Testis (tissue), 3 donors: Measurements from ENCODE around the gene OTOG. TPM values are rescaled to one million over a fixed set of nuclear protein-coding genes. Genes with fewer than 3 reads are reported as not detected.

Experiments
- DNase-seq: peaks from one replicate; pipeline ENCODE4 v3.0.0-alpha.2; 2019
- H3K27ac ChIP-seq, 2 donors: fragments of 200-600 bp; sonication (generic); one replicate each; pipeline ENCODE4 v1.5.1; 2019
- H3K27me3 ChIP-seq: fragments of 200-600 bp; sonication (generic); one replicate; pipeline ENCODE4 v1.5.1; 2019
- H3K36me3 ChIP-seq: fragments of 200-600 bp; sonication (generic); one replicate; pipeline ENCODE4 v1.5.1; 2017; ENCODE audit warnings: low read depth; ENCODE audit errors: missing control alignments
- H3K4me1 ChIP-seq: fragments of 200-600 bp; sonication (generic); one replicate; pipeline ENCODE4 v1.5.1; 2019
- H3K4me3 ChIP-seq, 2 donors: fragments of 200-600 bp; sonication (generic); one replicate each; pipeline ENCODE4 v1.5.1; 2017 to 2019
- H3K9me3 ChIP-seq: fragments of 200-600 bp; sonication (generic); one replicate; pipeline ENCODE4 v1.5.1; 2017
- POLR2A ChIP-seq: fragments of 450-650 bp; IDR thresholded peaks from one replicate; pipeline ENCODE4 v1.6.1; 2017; ENCODE audit warnings: antibody characterized with exemption, mild to moderate bottlenecking, moderate library complexity
- WGBS, 2 donors: methylation state at CpG; one replicate each; pipeline ENCODE4 v1.1.5; 2018; 5-methylcytosine and 5-hydroxymethylcytosine counted together
- intact Hi-C: fragments of 100-400 bp; cut with DNase I; formaldehyde crosslinking; loops from one replicate; pipeline ENCODE4 v1.15.1; 2023; ENCODE audit warnings: low total_unique reads
- polyA plus RNA-seq: library from polyadenylated mRNA; stranded (reverse); fragments of 350-450 nt; fragmentation: Illumina TruSeq; extraction: RNeasy Lipid Tissue Mini Kit (QIAGEN cat#74804); gene quantifications from one replicate; pipeline ENCODE4 v1.2.3, GENCODE V29; 2014; ENCODE audit warnings: low read depth, low replicate concordance; ENCODE audit not compliant: insufficient read depth
- total RNA-seq, 2 donors: library from RNA; depleted of rRNA; stranded (reverse); fragments of >200 nt; gene quantifications; one replicate each; pipeline ENCODE4 v1.2.3, GENCODE V29; 2016
- TF ChIP-seq, protein P1 (sequence below), 3 experiments: fragments of 450-650 bp in 2 of 3; fragments of 200-600 bp in 1 of 3; sonication (generic) in 1 of 3; IDR thresholded peaks; one replicate each; pipeline ENCODE4 v1.5.1; 2016 to 2019; ENCODE audit warnings: antibody characterized with exemption in 3 of 3, mild to moderate bottlenecking in 2 of 3, moderate library complexity in 1 of 3

The OTOG gene
- total and polyA plus RNA-seq, 3 donors from 2014 or later, result 2.2 to 4.2 (median 2.9) TPM

- Histone ChIP-seq H3K4me1 (no peaks in the 10 kb centered on the region), H3K27ac (no peak overlapping the region), H3K9me3 (no peaks in the 10 kb centered on the region), H3K27me3 (no peaks in the 10 kb centered on the region), H3K36me3 (no peaks in the 10 kb centered on the region), H3K4me3 (no peak overlapping the region)
- 83 to 89% methylated on average over 12 to 16 of the region's 17 CpGs for WGBS, 2 donors
- TF ChIP-seq POLR2A, result no peak
- TF ChIP-seq, protein P1, sequence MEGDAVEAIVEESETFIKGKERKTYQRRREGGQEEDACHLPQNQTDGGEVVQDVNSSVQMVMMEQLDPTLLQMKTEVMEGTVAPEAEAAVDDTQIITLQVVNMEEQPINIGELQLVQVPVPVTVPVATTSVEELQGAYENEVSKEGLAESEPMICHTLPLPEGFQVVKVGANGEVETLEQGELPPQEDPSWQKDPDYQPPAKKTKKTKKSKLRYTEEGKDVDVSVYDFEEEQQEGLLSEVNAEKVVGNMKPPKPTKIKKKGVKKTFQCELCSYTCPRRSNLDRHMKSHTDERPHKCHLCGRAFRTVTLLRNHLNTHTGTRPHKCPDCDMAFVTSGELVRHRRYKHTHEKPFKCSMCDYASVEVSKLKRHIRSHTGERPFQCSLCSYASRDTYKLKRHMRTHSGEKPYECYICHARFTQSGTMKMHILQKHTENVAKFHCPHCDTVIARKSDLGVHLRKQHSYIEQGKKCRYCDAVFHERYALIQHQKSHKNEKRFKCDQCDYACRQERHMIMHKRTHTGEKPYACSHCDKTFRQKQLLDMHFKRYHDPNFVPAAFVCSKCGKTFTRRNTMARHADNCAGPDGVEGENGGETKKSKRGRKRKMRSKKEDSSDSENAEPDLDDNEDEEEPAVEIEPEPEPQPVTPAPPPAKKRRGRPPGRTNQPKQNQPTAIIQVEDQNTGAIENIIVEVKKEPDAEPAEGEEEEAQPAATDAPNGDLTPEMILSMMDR (IDR thresholded peaks at IDR 0.05), result no peak
- no peak for DNase-seq
- intact Hi-C loops, result no loop called here
These were observed 24.4 kb upstream of the OTOG start for GRCh38 chr11:17522655-17523054.

DNA sequence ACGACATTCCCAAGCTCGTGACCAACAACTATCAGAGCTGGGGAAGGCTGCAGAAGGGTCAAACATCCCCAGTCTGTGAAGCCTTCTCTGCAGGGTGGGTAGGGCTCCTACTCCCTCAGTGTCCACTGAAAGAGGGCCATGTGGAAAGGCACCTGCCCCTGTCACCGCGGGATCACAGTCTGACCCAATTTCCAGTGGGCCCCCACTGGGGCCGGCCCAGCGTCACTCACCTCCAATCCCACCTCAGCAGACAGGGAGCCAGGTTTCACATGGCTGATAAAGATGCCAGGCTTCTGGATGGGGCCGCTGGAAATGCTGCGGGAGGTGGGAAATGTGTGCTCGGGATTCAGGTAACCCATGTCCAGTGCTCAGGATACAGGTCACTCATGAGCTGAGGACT lies 22.8 kb upstream of the OTOG start:
- no peak for TF ChIP-seq POLR2A
- TF ChIP-seq, protein P1 (IDR thresholded peaks at IDR 0.05), result no peak
- intact Hi-C loops, result no loop called here
- no peaks in the 10 kb centered on the region for H3K36me3 ChIP-seq
- no peak overlapping the region for H3K4me3 ChIP-seq
- no peaks in the 10 kb centered on the region for H3K4me1 ChIP-seq
- no peak for DNase-seq
- H3K9me3 ChIP-seq, result no peaks in the 10 kb centered on the region
- WGBS, 2 donors, result 92 to 95% methylated on average over 5 to 9 of the region's 9 CpGs
- H3K27ac ChIP-seq, result no peak overlapping the region
- H3K27me3 ChIP-seq, result no peaks in the 10 kb centered on the region

DNA sequence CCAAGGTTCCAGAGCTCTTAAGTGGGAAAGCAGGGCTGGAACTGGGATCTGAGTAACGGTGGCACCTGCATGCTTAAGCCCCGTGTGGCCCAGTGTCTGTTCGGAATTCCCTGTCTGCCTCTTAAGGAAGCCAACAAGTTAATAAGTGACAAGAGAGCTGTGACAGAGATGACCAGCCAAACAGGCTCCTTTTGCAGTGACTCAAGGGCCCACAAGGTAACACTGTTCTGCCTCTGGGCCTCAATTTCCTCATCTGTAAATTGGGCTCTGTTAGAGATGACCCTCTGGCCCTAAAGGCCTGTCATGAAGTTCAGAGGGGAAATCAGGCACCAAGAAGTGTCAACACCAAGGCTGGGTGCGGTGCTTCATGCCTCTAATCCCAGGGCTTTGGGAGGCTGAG lies 21.5 kb upstream of the OTOG start:
- no peak for DNase-seq
- no peaks in the 10 kb centered on the region for H3K4me1 ChIP-seq
- H3K9me3 ChIP-seq, result no peaks in the 10 kb centered on the region
- TF ChIP-seq, protein P1 (IDR thresholded peaks at IDR 0.05), result no peak
- no peak for TF ChIP-seq POLR2A
- H3K27ac ChIP-seq, result no peak overlapping the region
- H3K27me3 ChIP-seq, result no peaks in the 10 kb centered on the region
- 92 to 100% methylated on average over 4 of the region's 4 CpGs for WGBS, 2 donors
- H3K4me3 ChIP-seq, result no peak overlapping the region
- H3K36me3 ChIP-seq, result no peaks in the 10 kb centered on the region
- intact Hi-C loops, result no loop called here

- intact Hi-C loops, result no loop called here
- no peak overlapping the region for H3K27ac ChIP-seq
- 75 to 90% methylated on average over 9 to 13 of the region's 13 CpGs for WGBS, 2 donors
- no peaks in the 10 kb centered on the region for H3K36me3 ChIP-seq
- H3K4me1 ChIP-seq, result no peaks in the 10 kb centered on the region
- DNase-seq, result no peak
- H3K27me3 ChIP-seq, result no peaks in the 10 kb centered on the region
- H3K9me3 ChIP-seq, result no peaks in the 10 kb centered on the region
- no peak for TF ChIP-seq POLR2A
- TF ChIP-seq, protein P1 (IDR thresholded peaks at IDR 0.05), result no peak
- no peak overlapping the region for H3K4me3 ChIP-seq
These were observed 20.7 kb upstream of the OTOG start for GRCh38 chr11:17526326-17526725.

DNA sequence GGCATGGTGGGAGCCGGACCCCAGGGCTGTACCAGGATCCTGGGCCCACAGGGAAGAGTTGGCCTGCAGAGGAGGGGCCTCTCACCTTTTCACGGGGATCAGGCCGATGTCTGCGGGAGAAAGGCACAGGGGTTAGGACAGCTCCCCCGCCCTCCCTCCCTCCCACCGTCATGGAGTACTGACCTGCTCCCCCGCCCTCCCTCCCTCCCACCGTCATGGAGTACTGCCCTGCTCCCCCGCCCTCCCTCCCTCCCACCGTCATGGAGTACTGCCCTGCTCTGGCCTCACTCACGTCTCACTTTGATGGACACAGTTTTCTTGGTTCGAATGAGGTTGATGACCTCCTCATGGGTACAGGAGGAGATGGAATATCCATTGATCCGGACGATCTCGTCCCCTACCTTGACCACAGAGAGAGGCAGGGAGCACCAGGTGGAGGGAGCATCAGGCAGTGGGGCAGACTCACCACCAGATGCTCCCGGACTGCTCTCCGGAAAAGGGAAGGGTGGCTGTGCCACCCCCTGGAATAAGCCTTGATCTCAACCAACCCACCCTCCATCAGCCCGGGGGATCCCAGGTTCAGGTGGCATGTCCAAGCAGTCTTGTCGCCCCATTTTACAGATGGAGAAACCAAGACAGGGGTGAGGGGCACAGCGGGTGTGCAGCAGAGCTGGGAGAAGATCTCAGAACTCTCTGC lies 20.0 kb upstream of the OTOG start:
- Histone ChIP-seq H3K4me3 (no peak overlapping the region), H3K9me3 (no peaks in the 10 kb centered on the region), H3K36me3 (no peaks in the 10 kb centered on the region), H3K27me3 (no peaks in the 10 kb centered on the region), H3K27ac (no peak overlapping the region), H3K4me1 (no peaks in the 10 kb centered on the region)
- intact Hi-C loops, result no loop called here
- no peak for TF ChIP-seq POLR2A
- TF ChIP-seq, protein P1 (IDR thresholded peaks at IDR 0.05), result no peak
- WGBS, 2 donors, result 74 to 77% methylated on average over 7 to 20 of the region's 20 CpGs
- DNase-seq, result no peak
